ENCODE results near the gene MACC1.
"Not testable (repeated sequence)": the region's sequence is repeated elsewhere in the genome, so short reads cannot be mapped to it uniquely, and the experiment has no call there.

MACC1 gene

GRCh38 chr7:20193242-20193777, 23.9 kb downstream of the MACC1 start:
- no peak for DNase-seq (ENCODE audit: low spot score)
- no peak overlapping the region for H3K4me3 ChIP-seq
- no peak for TF ChIP-seq CTCF (IDR thresholded peaks at IDR 0.05)
- no peak overlapping the region for H3K27ac ChIP-seq

DNA sequence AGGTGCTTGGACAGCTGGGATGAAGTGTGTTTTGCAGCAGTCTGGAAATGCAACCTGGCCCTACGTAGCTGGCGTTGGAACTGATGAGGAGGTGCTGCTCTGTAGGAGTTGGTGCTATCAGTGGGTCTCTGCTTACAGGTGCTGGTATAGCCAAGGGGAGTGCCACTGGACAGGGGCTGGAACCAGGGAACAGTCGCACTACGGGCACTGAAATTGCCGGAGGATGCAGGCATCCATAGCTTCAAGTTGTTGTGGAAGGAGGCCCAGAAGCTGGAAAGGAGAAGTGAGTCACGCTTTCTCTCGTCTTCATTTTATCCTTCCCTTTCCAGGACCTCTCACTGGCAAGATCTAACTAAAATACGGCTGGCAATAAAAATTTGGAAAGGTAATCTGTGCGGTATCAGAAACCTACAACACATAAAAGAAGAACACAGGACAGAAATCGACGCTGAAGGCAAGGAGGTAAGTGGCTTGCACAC, 25.8 kb downstream of the MACC1 start:
- no peak for TF ChIP-seq CTCF (IDR thresholded peaks at IDR 0.05)
- DNase-seq (ENCODE audit: low spot score) = no peak
- no peak overlapping the region for H3K27ac ChIP-seq
- no peak overlapping the region for H3K4me3 ChIP-seq

DNA sequence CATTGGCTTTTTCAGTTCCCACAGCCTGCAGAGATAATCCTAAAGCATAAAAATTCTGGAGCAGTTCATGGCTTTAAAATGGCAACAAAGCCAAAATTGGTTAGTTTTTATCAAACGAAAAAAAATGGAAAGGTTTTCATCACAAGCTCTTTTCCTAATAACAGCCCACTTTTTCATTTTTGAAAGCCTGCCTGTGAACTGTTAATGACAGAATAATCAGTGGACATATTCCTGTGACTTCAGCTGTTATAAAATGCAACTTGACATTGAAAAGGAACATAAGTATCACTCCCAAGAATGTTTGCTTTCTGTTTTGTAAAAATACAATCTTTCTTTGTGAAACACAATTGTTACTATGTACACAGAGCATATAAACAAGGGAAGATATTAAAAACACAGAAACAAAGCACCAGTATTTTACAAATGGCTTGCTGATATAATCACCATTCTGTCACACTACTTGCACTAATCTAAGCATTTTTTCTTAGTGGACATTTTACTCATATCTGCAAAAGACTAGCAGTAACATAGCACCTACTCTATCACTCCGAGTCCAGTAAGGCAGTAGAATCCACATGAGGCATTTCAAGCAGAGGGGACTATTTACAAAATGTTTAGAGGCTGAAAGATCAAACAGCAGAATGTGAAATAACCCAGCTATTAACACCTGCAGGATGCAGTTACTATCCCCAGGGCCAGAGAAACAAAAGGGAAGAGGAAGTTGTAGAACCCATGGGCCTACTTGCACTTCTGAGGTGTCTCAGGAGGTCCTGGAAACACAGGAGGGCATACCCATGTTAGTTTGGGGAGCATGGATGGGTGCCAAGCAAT, 26.4 kb downstream of the MACC1 start:
- DNase-seq (ENCODE audit: low spot score) = no peak
- TF ChIP-seq CTCF (IDR thresholded peaks at IDR 0.05) = no peak
- Histone ChIP-seq H3K4me3 (no peak overlapping the region), H3K27ac (no peak overlapping the region)

DNA sequence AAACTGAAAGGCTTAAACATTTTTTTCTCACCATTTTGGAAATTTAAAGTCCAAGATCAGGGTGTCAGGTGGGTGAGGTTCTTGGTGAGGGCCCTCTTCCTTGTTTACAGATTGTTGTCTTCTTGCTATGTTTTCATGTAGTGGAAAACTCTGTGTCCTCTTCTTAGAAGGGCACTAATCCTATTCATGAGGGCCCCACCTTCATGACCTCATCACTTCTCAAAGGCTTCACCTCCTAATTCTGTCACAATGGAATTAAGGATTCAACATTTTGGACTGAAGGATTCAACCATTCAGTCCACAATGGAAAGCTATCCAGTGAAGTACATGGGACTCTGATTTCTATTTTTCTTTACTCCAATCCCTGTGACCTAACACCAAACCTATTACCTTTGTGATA, 27.3 kb downstream of the MACC1 start:
- TF ChIP-seq CTCF (IDR thresholded peaks at IDR 0.05) = no peak
- Histone ChIP-seq H3K4me3 (no peak overlapping the region), H3K27ac (no peak overlapping the region)
- no peak for DNase-seq (ENCODE audit: low spot score)

GRCh38 chr7:20188567-20188966, 28.6 kb downstream of the MACC1 start:
- no peak for TF ChIP-seq CTCF (IDR thresholded peaks at IDR 0.05)
- H3K4me3 ChIP-seq = no peak overlapping the region
- no peak overlapping the region for H3K27ac ChIP-seq
- no peak for DNase-seq (ENCODE audit: low spot score)

DNA sequence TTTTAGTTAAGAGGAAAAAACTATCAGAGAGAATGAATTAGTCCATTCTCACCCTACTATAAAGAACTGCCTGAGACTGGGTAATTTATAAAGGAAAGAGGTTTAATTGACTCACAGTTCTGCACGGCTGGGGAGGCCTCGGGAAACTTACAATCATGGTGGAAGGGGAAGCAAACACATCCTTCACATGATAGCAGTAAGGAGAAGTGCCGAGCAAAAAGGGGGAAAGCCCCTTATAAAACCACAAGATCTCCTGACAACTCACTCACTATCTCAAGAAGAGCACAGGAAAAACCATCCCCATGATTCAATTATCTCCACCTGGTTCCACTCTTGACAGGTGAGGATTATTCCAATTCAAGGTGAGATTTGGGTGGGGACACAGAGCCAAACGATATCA, 29.3 kb downstream of the MACC1 start:
- not testable (repeated sequence) for H3K27ac ChIP-seq; H3K4me3 ChIP-seq; DNase-seq (ENCODE audit: low spot score)

- H3K27ac ChIP-seq = no peak overlapping the region
Measured at GRCh38 chr7:20185988-20186387, 31.2 kb downstream of the MACC1 start.

More at GRCh38 chr7:20185988-20186387, 31.2 kb downstream of the MACC1 start:
- H3K4me3 ChIP-seq = no peak overlapping the region
- DNase-seq (ENCODE audit: low spot score) = no peak
- no peak for TF ChIP-seq CTCF (IDR thresholded peaks at IDR 0.05)
